A549 (cell line): ENCODE measurements around the gene HSPB7.

ENCODE experiments used
- CTCF ChIP-seq: fragments of >200 bp; sonication (Bioruptor Twin); formaldehyde crosslinking; IDR thresholded peaks from 3 replicates; pipeline ENCODE4 v1.5.1; 2016
- EHMT2 ChIP-seq: fragments of 200-600 bp; sonication (generic); IDR thresholded peaks from 2 replicates; pipeline ENCODE4 v1.6.1; 2016; ENCODE audit warnings: antibody characterized with exemption, low read depth, mild to moderate bottlenecking, moderate library complexity
- ELK1 ChIP-seq: fragments of 150-350 bp; IDR thresholded peaks from 2 replicates; pipeline ENCODE4 v1.6.1; 2014; ENCODE audit warnings: low read depth, mild to moderate bottlenecking, low read length
- FOSB ChIP-seq: fragments of 250-450 bp; sonication (Bioruptor Pico); IDR thresholded peaks from 2 replicates; pipeline ENCODE4 v1.5.0; 2020; ENCODE audit warnings: mild to moderate bottlenecking, moderate library complexity
- FOSL2 ChIP-seq, 2 experiments: fragments of 450-650 bp in 1 of 2; fragments of >200 bp in 1 of 2; sonication (Bioruptor Twin) in 1 of 2; formaldehyde crosslinking; IDR thresholded peaks; 2 replicates each; pipeline versions ENCODE4 v1.5.0 to v1.6.1; 2016 to 2020; ENCODE audit warnings: mild to moderate bottlenecking in 1 of 2, moderate library complexity in 1 of 2
- HDAC2 ChIP-seq: fragments of 200-600 bp; sonication (generic); IDR thresholded peaks from 2 replicates; pipeline ENCODE4 v1.6.1; 2016
- JUN ChIP-seq, 2 experiments: fragments of >200 bp; sonication (Bioruptor Twin); formaldehyde crosslinking; IDR thresholded peaks; 2 replicates in 1 of 2; 3 replicates in 1 of 2; pipeline ENCODE4 v1.6.1; 2016 to 2017
- MYC ChIP-seq: IDR thresholded peaks from 2 replicates; pipeline ENCODE4 v1.6.1; 2012; ENCODE audit warnings: mild to moderate bottlenecking, inconsistent platforms, low read length, improper control_type of control experiment, borderline replicate concordance
- NPAS2 ChIP-seq: fragments of 250-450 bp; sonication (Bioruptor Pico); IDR thresholded peaks from 2 replicates; pipeline ENCODE4 v1.8.0; 2022; ENCODE audit warnings: mild to moderate bottlenecking, moderate library complexity, borderline replicate concordance
- RAD21 ChIP-seq, 2 experiments: fragments of >200 bp in 1 of 2; sonication (Bioruptor Twin) in 1 of 2; formaldehyde crosslinking in 1 of 2; IDR thresholded peaks in 1 of 2; conservative IDR thresholded peaks in 1 of 2; 2 replicates in 1 of 2; 3 replicates in 1 of 2; pipeline ENCODE4 v1.6.1; 2012 to 2018; ENCODE audit warnings: inconsistent platforms in 1 of 2
- RARB ChIP-seq: fragments of 250-450 bp; sonication (Bioruptor Pico); IDR thresholded peaks from 2 replicates; pipeline ENCODE4 v1.8.0; 2021; ENCODE audit warnings: mild to moderate bottlenecking, moderate library complexity
- RFX5 ChIP-seq: fragments of 450-650 bp; IDR thresholded peaks from 2 replicates; pipeline ENCODE4 v1.7.1; 2014; ENCODE audit warnings: antibody characterized with exemption, mild to moderate bottlenecking, moderate library complexity
- SREBF2 ChIP-seq: fragments of 450-650 bp; IDR thresholded peaks from 2 replicates; pipeline ENCODE4 v1.6.1; 2014; ENCODE audit warnings: mild to moderate bottlenecking, moderate library complexity

GRCh38 chr1:16050328-16050727 is 32.5 kb upstream of the HSPB7 start:
- TF ChIP-seq CTCF = no peak
- no peak for TF ChIP-seq RARB (CRISPR knock-in tag)
- TF ChIP-seq FOSB = no peak
- no peak for TF ChIP-seq MYC
- no peak for TF ChIP-seq RAD21 (conservative IDR thresholded peaks at IDR 0.05 in 1 of 2, IDR thresholded peaks at IDR 0.05 in 1 of 2)
- no peak for TF ChIP-seq JUN (IDR thresholded peaks at IDR 0.05)
- TF ChIP-seq ELK1 = no peak
- TF ChIP-seq SREBF2 = no peak
- TF ChIP-seq RFX5 = no peak
- TF ChIP-seq FOSL2 (IDR thresholded peaks at IDR 0.05) = no peak
- TF ChIP-seq FOSL2 (CRISPR knock-in tag; IDR thresholded peaks at IDR 0.05) = no peak
- TF ChIP-seq HDAC2 = no peak
- TF ChIP-seq EHMT2 = no peak
- TF ChIP-seq NPAS2 (CRISPR knock-in tag) = no peak
